ENCODE measurements around the gene JOSD1. TPM values are rescaled to one million over a fixed set of nuclear protein-coding genes. Genes with fewer than 3 reads are reported as not detected.

JOSD1 gene
- total and polyA plus RNA-seq, 2 experiments from 2014 or later, result 18.6 to 104 TPM

- H3K4me3 ChIP-seq, result no peak overlapping the region
- no peaks in the 10 kb centered on the region for H3K9me2 ChIP-seq (replicated peaks; ENCODE audit: insufficient read depth)
- H2AFZ ChIP-seq, result peak overlapping the region; percentile 1
- peaks cover 22% of the 10 kb centered on the region for H3K4me1 ChIP-seq (ENCODE audit: insufficient read depth)
- peaks cover 42% of the 10 kb centered on the region for H3K79me2 ChIP-seq
- no peak for TF ChIP-seq EZH2 (IDR thresholded peaks at IDR 0.05; ENCODE audit: borderline replicate concordance)
- no peak for DNase-seq (ENCODE audit: low spot score)
- H3K9me3 ChIP-seq (ENCODE audit: low read depth), result no peaks in the 10 kb centered on the region
- peak overlapping the region; percentile 69 for H3K4me2 ChIP-seq
- 20% methylated on average over 10 of the region's 10 CpGs for WGBS (ENCODE audit: low lambda C conversion rate, missing lambda C conversion rate)
- H4K20me1 ChIP-seq (ENCODE audit: insufficient read depth, poor library complexity, severe bottlenecking), result peaks cover 33% of the 10 kb centered on the region
- H3K36me3 ChIP-seq (replicated peaks; ENCODE audit: insufficient read depth, low read depth), result no peaks in the 10 kb centered on the region
- no peaks in the 10 kb centered on the region for H3K27me3 ChIP-seq
- peak overlapping the region; percentile 77 for H3K27ac ChIP-seq
These were observed 4.0 kb upstream of the JOSD1 start for GRCh38 chr22:38704654-38705234.

DNA sequence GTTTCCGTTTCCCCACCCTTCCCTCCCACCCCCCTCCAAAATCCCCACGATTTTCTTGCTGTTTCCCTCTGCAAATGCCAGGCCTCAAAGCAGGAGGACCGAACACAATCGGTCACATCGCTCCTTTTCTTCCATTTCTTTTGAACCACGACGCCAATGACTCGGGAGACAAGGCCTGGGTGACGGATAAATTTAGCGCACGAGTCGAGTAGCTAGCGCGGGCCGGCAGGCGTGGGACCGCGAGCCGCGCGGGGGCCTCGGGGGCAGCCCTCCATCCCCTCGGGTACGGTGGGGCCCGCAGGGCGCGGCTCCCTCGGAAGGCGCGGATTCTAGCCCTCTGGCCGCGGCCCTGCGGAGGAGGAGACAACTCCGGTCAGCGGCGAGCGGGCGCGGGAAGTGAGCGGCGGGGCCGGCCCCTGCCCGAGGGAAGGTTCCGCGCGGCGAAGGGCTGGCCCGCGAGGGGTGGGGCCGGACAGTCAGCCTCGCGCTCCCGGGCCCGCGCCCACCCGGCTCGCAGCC, 414 bp downstream of the JOSD1 start:
- H3K9me3 ChIP-seq (ENCODE audit: low read depth), result no peaks in the 10 kb centered on the region
- H3K4me2 ChIP-seq, result peak overlapping the region; percentile 88
- H3K27me3 ChIP-seq, result no peaks in the 10 kb centered on the region
- TF ChIP-seq EZH2phosphoT487 (IDR thresholded peaks at IDR 0.05; ENCODE audit: low read depth, severe bottlenecking, unreplicated experiment) (no peak), EZH2 (IDR thresholded peaks at IDR 0.05; ENCODE audit: borderline replicate concordance) (no peak), CTCF (IDR thresholded peaks at IDR 0.05; ENCODE audit: poor library complexity) (no peak)
- H3K9me2 ChIP-seq (replicated peaks; ENCODE audit: insufficient read depth), result no peaks in the 10 kb centered on the region
- H3K79me2 ChIP-seq, result peaks cover 50% of the 10 kb centered on the region
- H2AFZ ChIP-seq, result peak overlapping the region; percentile 23
- peaks cover 9% of the 10 kb centered on the region for H4K20me1 ChIP-seq (ENCODE audit: insufficient read depth, poor library complexity, severe bottlenecking)
- DNase-seq (ENCODE audit: low spot score), result no peak
- 0% methylated on average over 25 of the region's 57 CpGs for WGBS (ENCODE audit: low lambda C conversion rate, missing lambda C conversion rate)
- peak overlapping the region; percentile 100 for H3K27ac ChIP-seq
- peaks cover 37% of the 10 kb centered on the region for H3K4me1 ChIP-seq (ENCODE audit: insufficient read depth)
- H3K36me3 ChIP-seq (replicated peaks; ENCODE audit: insufficient read depth, low read depth), result no peaks in the 10 kb centered on the region
- H3K4me3 ChIP-seq, result peak overlapping the region; percentile 90

- H3K36me3 ChIP-seq (replicated peaks; ENCODE audit: insufficient read depth, low read depth), result no peaks in the 10 kb centered on the region
- H3K27me3 ChIP-seq, result no peaks in the 10 kb centered on the region
- 8% methylated on average over 6 of the region's 6 CpGs for WGBS (ENCODE audit: low lambda C conversion rate, missing lambda C conversion rate)
- H3K79me2 ChIP-seq, result peaks cover 54% of the 10 kb centered on the region
- peak overlapping the region; percentile 90 for H3K4me3 ChIP-seq
- H3K9me2 ChIP-seq (replicated peaks; ENCODE audit: insufficient read depth), result no peaks in the 10 kb centered on the region
- H3K4me2 ChIP-seq, result peak overlapping the region; percentile 88
- H2AFZ ChIP-seq, result peak overlapping the region; percentile 23
- no peaks in the 10 kb centered on the region for H3K9me3 ChIP-seq (ENCODE audit: low read depth)
- TF ChIP-seq EZH2 (IDR thresholded peaks at IDR 0.05; ENCODE audit: borderline replicate concordance) (no peak), EZH2phosphoT487 (IDR thresholded peaks at IDR 0.05; ENCODE audit: low read depth, severe bottlenecking, unreplicated experiment) (no peak), CTCF (IDR thresholded peaks at IDR 0.05; ENCODE audit: poor library complexity) (no peak)
- peak; percentile 29 for DNase-seq (ENCODE audit: low spot score)
- peaks cover 9% of the 10 kb centered on the region for H4K20me1 ChIP-seq (ENCODE audit: insufficient read depth, poor library complexity, severe bottlenecking)
- H3K27ac ChIP-seq, result peak overlapping the region; percentile 100
- peaks cover 34% of the 10 kb centered on the region for H3K4me1 ChIP-seq (ENCODE audit: insufficient read depth)
These were observed 959 bp downstream of the JOSD1 start for GRCh38 chr22:38699784-38700183.

- H3K4me2 ChIP-seq, result peak overlapping the region; percentile 88
- peaks cover 9% of the 10 kb centered on the region for H4K20me1 ChIP-seq (ENCODE audit: insufficient read depth, poor library complexity, severe bottlenecking)
- no peaks in the 10 kb centered on the region for H3K36me3 ChIP-seq (replicated peaks; ENCODE audit: insufficient read depth, low read depth)
- WGBS (ENCODE audit: low lambda C conversion rate, missing lambda C conversion rate), result 40% methylated on average over 5 of the region's 5 CpGs
- peaks cover 35% of the 10 kb centered on the region for H3K4me1 ChIP-seq (ENCODE audit: insufficient read depth)
- peak overlapping the region; percentile 90 for H3K4me3 ChIP-seq
- H3K9me2 ChIP-seq (replicated peaks; ENCODE audit: insufficient read depth), result no peaks in the 10 kb centered on the region
- no peaks in the 10 kb centered on the region for H3K27me3 ChIP-seq
- TF ChIP-seq CTCF (IDR thresholded peaks at IDR 0.05; ENCODE audit: poor library complexity) (no peak), EZH2 (IDR thresholded peaks at IDR 0.05; ENCODE audit: borderline replicate concordance) (no peak), EZH2phosphoT487 (IDR thresholded peaks at IDR 0.05; ENCODE audit: low read depth, severe bottlenecking, unreplicated experiment) (no peak)
- peak overlapping the region; percentile 100 for H3K27ac ChIP-seq
- no peaks in the 10 kb centered on the region for H3K9me3 ChIP-seq (ENCODE audit: low read depth)
- peaks cover 60% of the 10 kb centered on the region for H3K79me2 ChIP-seq
- no peak for DNase-seq (ENCODE audit: low spot score)
- no peak overlapping the region for H2AFZ ChIP-seq
These were observed 1.6 kb downstream of the JOSD1 start for GRCh38 chr22:38699143-38699542.
